ENCODE data around the gene FLYWCH2.

FLYWCH2 gene

GRCh38 chr16:2838928-2839327 lies 44.1 kb upstream of the FLYWCH2 start:
- Histone ChIP-seq H3K4me3 (replicated peaks; ENCODE audit: low read depth, low read length) (no peak overlapping the region), H3K36me3 (ENCODE audit: control insufficient read depth, insufficient read depth, low read length) (no peaks in the 10 kb centered on the region), H3K27me3 (replicated peaks; ENCODE audit: control insufficient read depth, insufficient read depth, low read length) (no peaks in the 10 kb centered on the region; the same call in 1 of the 2 replicates)
- TF ChIP-seq CTCF (IDR thresholded peaks at IDR 0.05; ENCODE audit: insufficient read depth, low read length, poor library complexity, severe bottlenecking) = peak; percentile 74
- peak; percentile 51 for DNase-seq (ENCODE audit: extremely low read depth, insufficient read length)

GRCh38 chr16:2839650-2840450 lies 43.2 kb upstream of the FLYWCH2 start:
- Histone ChIP-seq H3K4me3 (replicated peaks; ENCODE audit: low read depth, low read length) (no peak overlapping the region), H3K36me3 (ENCODE audit: control insufficient read depth, insufficient read depth, low read length) (no peaks in the 10 kb centered on the region)
- no peak for TF ChIP-seq CTCF (IDR thresholded peaks at IDR 0.05; ENCODE audit: insufficient read depth, low read length, poor library complexity, severe bottlenecking)

GRCh38 chr16:2840914-2841313 lies 42.1 kb upstream of the FLYWCH2 start:
- no peak overlapping the region for H3K4me3 ChIP-seq (replicated peaks; ENCODE audit: low read depth, low read length)
- no peaks in the 10 kb centered on the region for H3K36me3 ChIP-seq (ENCODE audit: control insufficient read depth, insufficient read depth, low read length)
- no peaks in the 10 kb centered on the region; the same call in 1 of the 2 replicates for H3K27me3 ChIP-seq (replicated peaks; ENCODE audit: control insufficient read depth, insufficient read depth, low read length)
- TF ChIP-seq CTCF (IDR thresholded peaks at IDR 0.05; ENCODE audit: insufficient read depth, low read length, poor library complexity, severe bottlenecking) = no peak
- no peak for DNase-seq (ENCODE audit: extremely low read depth, insufficient read length)

More at GRCh38 chr16:2839650-2840450, 43.2 kb upstream of the FLYWCH2 start:
- no peak for DNase-seq (ENCODE audit: extremely low read depth, insufficient read length)
- H3K27me3 ChIP-seq (replicated peaks; ENCODE audit: control insufficient read depth, insufficient read depth, low read length) = no peaks in the 10 kb centered on the region; the same call in 1 of the 2 replicates

GRCh38 chr16:2841606-2842339 lies 41.2 kb upstream of the FLYWCH2 start:
- TF ChIP-seq CTCF (IDR thresholded peaks at IDR 0.05; ENCODE audit: insufficient read depth, low read length, poor library complexity, severe bottlenecking) = no peak
- H3K4me3 ChIP-seq (replicated peaks; ENCODE audit: low read depth, low read length) = no peak overlapping the region
- H3K27me3 ChIP-seq (replicated peaks; ENCODE audit: control insufficient read depth, insufficient read depth, low read length) = no peaks in the 10 kb centered on the region; the same call in 1 of the 2 replicates
- H3K36me3 ChIP-seq (ENCODE audit: control insufficient read depth, insufficient read depth, low read length) = no peaks in the 10 kb centered on the region
- DNase-seq (ENCODE audit: extremely low read depth, insufficient read length) = no peak

- Histone ChIP-seq H3K27me3 (replicated peaks; ENCODE audit: control insufficient read depth, insufficient read depth, low read length) (no peaks in the 10 kb centered on the region; the same call in 1 of the 2 replicates), H3K4me3 (replicated peaks; ENCODE audit: low read depth, low read length) (peak overlapping the region; percentile 16; the same call in 1 of the 2 replicates), H3K36me3 (ENCODE audit: control insufficient read depth, insufficient read depth, low read length) (no peaks in the 10 kb centered on the region)
- DNase-seq (ENCODE audit: extremely low read depth, insufficient read length) = peak; percentile 66
- TF ChIP-seq CTCF (IDR thresholded peaks at IDR 0.05; ENCODE audit: insufficient read depth, low read length, poor library complexity, severe bottlenecking) = peak; percentile 65
Observed at GRCh38 chr16:2842340-2843000, 40.5 kb upstream of the FLYWCH2 start.

Measured in GM06990 (cell line).